HepG2 (cell line): Measurements from ENCODE around the gene POLR1H. TPM values are rescaled to one million over a fixed set of nuclear protein-coding genes. Genes with fewer than 3 reads are reported as not detected.
A peak's percentile ranks its signal among the peaks of the same experiment; 100 is the strongest.

Experiments
- DPF2 ChIP-seq: sonication (generic); formaldehyde crosslinking; IDR thresholded peaks from 2 replicates; pipeline ENCODE4 v1.4.0; 2020; ENCODE audit warnings: mild to moderate bottlenecking, low read depth, missing genetic modification reagents, borderline replicate concordance
- ETS1 ChIP-seq: sonication (generic); formaldehyde crosslinking; IDR thresholded peaks from 2 replicates; pipeline ENCODE4 v1.4.0; 2020; ENCODE audit warnings: missing genetic modification reagents
- FOSL2 ChIP-seq: sonication (generic); formaldehyde crosslinking; IDR thresholded peaks from 2 replicates; pipeline ENCODE4 v1.4.0; 2020; ENCODE audit warnings: missing genetic modification reagents
- GABPA ChIP-seq, 2 experiments: IDR thresholded peaks; 2 replicates each; pipeline ENCODE4 v1.6.1; 2011 to 2016; ENCODE audit warnings: low read depth in 2 of 2, low read length in 1 of 2, missing biosample characterization in 1 of 2, missing genetic modification characterization in 1 of 2
- HOMEZ ChIP-seq: IDR thresholded peaks from 2 replicates; pipeline ENCODE4 v1.6.1; 2016; ENCODE audit warnings: low read depth
- MAF1 ChIP-seq: sonication (generic); formaldehyde crosslinking; IDR thresholded peaks from 2 replicates; pipeline ENCODE4 v1.5.0; 2020; ENCODE audit warnings: missing genetic modification reagents, borderline replicate concordance
- MNT ChIP-seq: fragments of 450-650 bp; IDR thresholded peaks from 2 replicates; pipeline ENCODE4 v1.6.1; 2016
- NR3C1 ChIP-seq: sonication (generic); formaldehyde crosslinking; IDR thresholded peaks from 2 replicates; pipeline ENCODE4 v1.4.0; 2020; ENCODE audit warnings: missing genetic modification reagents
- PCBP2 ChIP-seq: fragments of 200-400 bp; formaldehyde crosslinking; optimal IDR thresholded peaks from 2 replicates; pipeline ENCODE3; 2018; ENCODE audit warnings: low read length, low read depth; ENCODE audit not compliant: poor library complexity, severe bottlenecking
- PRPF4 ChIP-seq: fragments of 200-400 bp; formaldehyde crosslinking; IDR thresholded peaks from 2 replicates; pipeline ENCODE4 v1.6.1; 2016; ENCODE audit warnings: low read length, low read depth; ENCODE audit not compliant: poor library complexity, severe bottlenecking
- SATB2 ChIP-seq: sonication (generic); formaldehyde crosslinking; IDR thresholded peaks from 2 replicates; pipeline ENCODE4 v1.5.0; 2020; ENCODE audit warnings: missing genetic modification reagents
- SRF ChIP-seq: IDR thresholded peaks from 2 replicates; pipeline ENCODE4 v1.6.1; 2011; ENCODE audit warnings: mild to moderate bottlenecking, low read depth, low read length, moderate library complexity
- TCF7 ChIP-seq: sonication (generic); IDR thresholded peaks from 2 replicates; pipeline ENCODE4 v1.6.1; 2016; ENCODE audit warnings: antibody characterized with exemption, low read depth
- THRA ChIP-seq: sonication (generic); formaldehyde crosslinking; IDR thresholded peaks from 2 replicates; pipeline ENCODE4 v1.4.0; 2020; ENCODE audit warnings: missing genetic modification reagents, borderline replicate concordance
- ZEB1 ChIP-seq: IDR thresholded peaks from 2 replicates; pipeline ENCODE4 v1.6.1; 2012; ENCODE audit warnings: mild to moderate bottlenecking, low read depth, inconsistent platforms; ENCODE audit not compliant: insufficient replicate concordance
- ZNF143 ChIP-seq: sonication (generic); formaldehyde crosslinking; IDR thresholded peaks from 2 replicates; pipeline ENCODE4 v1.4.0; 2020; ENCODE audit warnings: missing genetic modification reagents
- ZNF207 ChIP-seq: fragments of 450-650 bp; IDR thresholded peaks from 2 replicates; pipeline ENCODE4 v1.6.1; 2016; ENCODE audit warnings: antibody characterized with exemption, borderline replicate concordance
- ZNF543 ChIP-seq: sonication (generic); formaldehyde crosslinking; IDR thresholded peaks from 2 replicates; pipeline ENCODE4 v1.4.0; 2020; ENCODE audit warnings: mild to moderate bottlenecking, missing genetic modification reagents
- ZNF557 ChIP-seq: sonication (generic); formaldehyde crosslinking; IDR thresholded peaks from 2 replicates; pipeline ENCODE4 v1.4.0; 2020; ENCODE audit warnings: missing genetic modification reagents
- ZNF761 ChIP-seq: sonication (generic); formaldehyde crosslinking; conservative IDR thresholded peaks from 2 replicates; pipeline ENCODE4 v1.4.0; 2020; ENCODE audit warnings: mild to moderate bottlenecking, missing genetic modification reagents
- ZSCAN21 ChIP-seq: sonication (generic); formaldehyde crosslinking; IDR thresholded peaks from 2 replicates; pipeline ENCODE4 v1.8.0; 2022; ENCODE audit warnings: mild to moderate bottlenecking, missing genetic modification reagents, moderate library complexity, borderline replicate concordance
- ZUFSP ChIP-seq: sonication (generic); formaldehyde crosslinking; IDR thresholded peaks from 2 replicates; pipeline ENCODE4 v1.9.0; 2021; ENCODE audit warnings: missing genetic modification reagents, mild to moderate bottlenecking, borderline replicate concordance
- polyA plus RNA-seq, 8 experiments: library from polyadenylated mRNA; depleted of rRNA in 3 of 8; stranded (reverse) in 7 of 8; unstranded in 1 of 8; fragments of >200 nt; fragmentation: Illumina TruSeq in 4 of 8; extraction: Trizol in 4 of 8; gene quantifications; 2 replicates each; pipeline versions ENCODE4 v1.2.1 to v1.2.3, GENCODE V29; 2011 to 2016; ENCODE audit warnings: low read depth in 4 of 8, missing spikeins in 1 of 8, mixed read lengths in 1 of 8; ENCODE audit not compliant: insufficient read depth in 1 of 8
- total RNA-seq, 5 experiments: library from RNA; depleted of rRNA; stranded (reverse); fragments of >200 nt; fragmentation: Illumina TruSeq; extraction: Trizol; gene quantifications; 2 replicates each; pipeline ENCODE4 v1.2.3, GENCODE V29; 2016; ENCODE audit warnings: low read depth in 1 of 5

POLR1H gene
- total and polyA plus RNA-seq, 2 of the 13 experiments (the other 11 are each of a cell fraction or from before 2014, with no cell fraction given) = 61.4 to 79.8 TPM

GRCh38 chr6:30100585-30101443 lies 39.7 kb downstream of the POLR1H start (continued):
- peak; percentile 72 for TF ChIP-seq ZNF543 (CRISPR knock-in tag)
- TF ChIP-seq ZNF761 (CRISPR knock-in tag) = peak; percentile 75; the same call in 1 of the 2 replicates
- no peak for TF ChIP-seq ZNF143 (CRISPR knock-in tag)
- TF ChIP-seq TCF7 = peak; percentile 74; the same call in 1 of the 2 replicates
- no peak for TF ChIP-seq PCBP2
- no peak for TF ChIP-seq ETS1 (CRISPR knock-in tag)
- TF ChIP-seq MNT = peak; percentile 29; the same call in 1 of the 2 replicates
- TF ChIP-seq ZSCAN21 (CRISPR knock-in tag) = no peak; the same call in 1 of the 2 replicates
- peak; percentile 68 for TF ChIP-seq FOSL2 (CRISPR knock-in tag)
- TF ChIP-seq ZNF557 (CRISPR knock-in tag) = no peak
- no peak for TF ChIP-seq PRPF4
- TF ChIP-seq GABPA (IDR thresholded peaks at IDR 0.05; ENCODE audit: low read depth, low read length) = 0 out of 2 replicates have a peak, but pooled peaks have one; percentile 13
- peak; percentile 77 for TF ChIP-seq GABPA (CRISPR knock-in tag; IDR thresholded peaks at IDR 0.05; ENCODE audit: low read depth)
- peak; percentile 69; the same call in 1 of the 2 replicates for TF ChIP-seq DPF2 (CRISPR knock-in tag)
- no peak for TF ChIP-seq NR3C1 (CRISPR knock-in tag)
- TF ChIP-seq THRA (CRISPR knock-in tag) = no peak; the same call in 1 of the 2 replicates
- TF ChIP-seq SRF = no peak
- no peak for TF ChIP-seq ZEB1
- no peak for TF ChIP-seq MAF1 (CRISPR knock-in tag)
- TF ChIP-seq HOMEZ (CRISPR knock-in tag) = peak; percentile 51
- TF ChIP-seq ZUFSP = no peak
- TF ChIP-seq ZNF207 = no peak
- no peak for TF ChIP-seq SATB2 (CRISPR knock-in tag)
